Measurements from ENCODE around the gene FXN.
"Not testable (repeated sequence)": the region's sequence is repeated elsewhere in the genome, so short reads cannot be mapped to it uniquely, and the experiment has no call there.

FXN gene

GRCh38 chr9:69107771-69108170 lies 72.2 kb downstream of the FXN start:
- no peak for DNase-seq

- not testable (repeated sequence) for DNase-seq
These were observed 73.2 kb downstream of the FXN start for GRCh38 chr9:69108706-69109105.

GRCh38 chr9:69109152-69109551 lies 73.6 kb downstream of the FXN start:
- no peak for DNase-seq

- DNase-seq, result not testable (repeated sequence)
These were observed 77.1 kb downstream of the FXN start for GRCh38 chr9:69112646-69113045.

GRCh38 chr9:69115621-69116020 lies 80.1 kb downstream of the FXN start:
- DNase-seq, result no peak

- DNase-seq, result no peak
These were observed 83.1 kb downstream of the FXN start for GRCh38 chr9:69118656-69119055.

GRCh38 chr9:69120380-69121154 lies 85.0 kb downstream of the FXN start:
- no peak for DNase-seq

GRCh38 chr9:69121155-69122081 lies 85.9 kb downstream of the FXN start:
- DNase-seq, result peak; percentile 15

- DNase-seq, result peak; percentile 16
These were observed 86.6 kb downstream of the FXN start for GRCh38 chr9:69122082-69122548.

GRCh38 chr9:69122549-69123141 lies 87.1 kb downstream of the FXN start:
- no peak for DNase-seq

GRCh38 chr9:69130456-69131441 lies 95.2 kb downstream of the FXN start:
- DNase-seq, result no peak

- DNase-seq, result no peak
These were observed 96.1 kb downstream of the FXN start for GRCh38 chr9:69131682-69132081.

- no peak for DNase-seq
These were observed 96.8 kb downstream of the FXN start for GRCh38 chr9:69132361-69132760.

- no peak for DNase-seq
These were observed 98.9 kb downstream of the FXN start for GRCh38 chr9:69134412-69134811.

- DNase-seq, result no peak
These were observed 100.6 kb downstream of the FXN start for GRCh38 chr9:69136185-69136584.

- no peak for DNase-seq
These were observed 101.2 kb downstream of the FXN start for GRCh38 chr9:69136779-69137178.

GRCh38 chr9:69137311-69137710 lies 101.8 kb downstream of the FXN start:
- DNase-seq, result no peak

GRCh38 chr9:69139596-69139995 lies 104.0 kb downstream of the FXN start:
- DNase-seq, result no peak

GRCh38 chr9:69140123-69140735 lies 104.7 kb downstream of the FXN start:
- no peak for DNase-seq

- no peak for DNase-seq
These were observed 106.3 kb downstream of the FXN start for GRCh38 chr9:69141851-69142250.

- DNase-seq, result no peak
These were observed 107.7 kb downstream of the FXN start for GRCh38 chr9:69143291-69143690.

All from stimulated activated CD4-positive, alpha-beta T cell treated with anti-CD3 and anti-CD28 coated beads, Interleukin-12 subunit alpha, Interleukin-12 subunit beta, amount 100 ng/mL, for 4 hours (primary cell).